CD4-positive, alpha-beta T cell treated with Interleukin-4 for 4 hours (primary cell): ENCODE results near the gene PCED1A.
A peak's percentile ranks its signal among the peaks of the same experiment; 100 is the strongest.

Experiments used
- DNase-seq: peaks from one replicate; pipeline ENCODE4 v3.0.0-alpha.2; 2020

The PCED1A gene, protein sequence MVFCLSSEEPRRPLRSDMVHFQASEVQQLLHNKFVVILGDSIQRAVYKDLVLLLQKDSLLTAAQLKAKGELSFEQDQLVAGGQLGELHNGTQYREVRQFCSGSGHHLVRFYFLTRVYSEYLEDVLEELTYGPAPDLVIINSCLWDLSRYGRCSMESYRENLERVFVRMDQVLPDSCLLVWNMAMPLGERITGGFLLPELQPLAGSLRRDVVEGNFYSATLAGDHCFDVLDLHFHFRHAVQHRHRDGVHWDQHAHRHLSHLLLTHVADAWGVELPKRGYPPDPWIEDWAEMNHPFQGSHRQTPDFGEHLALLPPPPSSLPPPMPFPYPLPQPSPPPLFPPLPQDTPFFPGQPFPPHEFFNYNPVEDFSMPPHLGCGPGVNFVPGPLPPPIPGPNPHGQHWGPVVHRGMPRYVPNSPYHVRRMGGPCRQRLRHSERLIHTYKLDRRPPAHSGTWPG

DNA sequence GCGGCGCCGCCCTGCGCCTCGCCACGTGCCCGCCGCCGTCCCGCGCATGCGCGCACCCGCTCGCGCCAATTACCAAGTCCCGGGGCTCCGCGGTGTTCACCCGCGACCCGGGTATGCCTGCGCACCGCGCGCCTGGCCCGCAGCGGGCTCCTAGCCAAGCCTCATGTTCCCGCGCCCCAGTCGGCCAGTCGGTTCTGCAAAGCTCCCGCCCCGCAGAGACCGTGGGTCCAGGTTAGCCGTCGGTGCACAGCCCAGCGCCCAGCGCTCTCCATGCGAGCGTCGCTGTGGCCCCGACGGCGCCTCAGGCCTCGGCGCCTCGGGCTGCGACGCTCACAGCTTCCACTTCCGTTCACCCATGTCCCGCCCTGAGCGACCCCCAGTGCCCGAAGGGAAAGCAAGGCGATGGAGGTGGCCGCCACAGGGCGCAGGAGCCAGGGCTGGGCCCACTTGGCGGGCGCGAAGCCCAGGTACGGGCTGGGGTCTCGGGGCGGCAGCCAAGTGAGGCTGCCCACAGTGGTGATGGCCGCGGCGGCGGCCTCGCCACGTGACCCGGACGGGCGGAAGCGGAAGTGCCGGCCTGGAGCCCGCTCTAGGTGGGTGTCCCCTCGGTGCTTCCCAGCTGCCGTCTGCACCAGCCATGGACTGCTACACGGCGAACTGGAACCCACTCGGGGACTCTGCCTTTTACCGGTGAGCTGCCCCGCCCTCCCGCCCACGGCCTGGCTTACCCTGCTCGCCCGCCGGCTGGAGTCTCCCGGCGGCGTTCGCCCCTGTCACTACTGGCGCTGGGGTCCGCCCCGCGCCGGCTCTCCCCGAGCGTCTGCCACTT lies at the start of gene PCED1A, which contains the start of gene VPS16:
Gene PCED1A (minus strand): TSS at position 518 of the 829 bp plus-strand sequence. CDS start 743 bp downstream, outside the sequence.
Gene VPS16 (plus strand): TSS at position 608 of the 829 bp plus-strand sequence. CDS start 30 bp downstream, at position 638.
- DNase-seq, result peak; percentile 87

DNA sequence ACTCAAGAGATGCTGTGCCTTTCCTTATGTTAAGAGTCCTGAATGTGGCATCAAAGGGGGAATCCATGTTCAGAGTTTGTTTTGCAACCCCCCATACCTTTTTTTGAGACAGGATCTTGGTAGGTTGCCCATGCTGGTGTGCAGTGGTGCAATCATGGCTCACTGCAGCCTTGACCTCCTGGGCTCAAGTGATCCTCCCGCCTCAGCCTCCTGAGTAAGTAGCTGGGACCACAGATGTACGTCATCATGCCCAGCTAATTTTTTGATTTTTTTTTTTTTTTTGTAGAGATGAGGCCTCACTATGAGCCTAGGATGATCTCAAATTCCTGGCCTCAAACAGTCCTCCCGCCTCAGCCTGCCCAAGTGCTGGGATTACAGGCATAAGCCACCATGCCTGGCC lies 49.3 kb upstream of the PCED1A start:
- DNase-seq, result no peak

DNA sequence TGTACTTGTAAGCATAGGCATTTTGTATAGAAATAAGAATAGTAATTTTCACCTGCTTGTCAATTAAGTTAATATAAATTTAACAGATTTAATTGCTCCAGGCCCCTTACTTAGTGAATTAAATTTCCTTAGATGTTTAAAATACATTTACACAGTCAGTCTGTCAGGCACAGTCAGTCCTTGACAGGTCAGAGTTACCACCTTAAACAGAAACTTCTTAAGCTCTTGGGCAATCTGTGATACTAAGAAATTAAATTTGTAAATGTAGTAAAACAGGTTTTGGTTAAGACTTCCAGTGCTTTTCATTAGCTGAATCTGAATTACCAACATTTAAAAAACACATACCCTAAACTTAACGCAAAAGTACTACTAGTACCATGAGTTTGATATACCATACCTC lies 48.8 kb upstream of the PCED1A start:
- DNase-seq, result no peak

DNA sequence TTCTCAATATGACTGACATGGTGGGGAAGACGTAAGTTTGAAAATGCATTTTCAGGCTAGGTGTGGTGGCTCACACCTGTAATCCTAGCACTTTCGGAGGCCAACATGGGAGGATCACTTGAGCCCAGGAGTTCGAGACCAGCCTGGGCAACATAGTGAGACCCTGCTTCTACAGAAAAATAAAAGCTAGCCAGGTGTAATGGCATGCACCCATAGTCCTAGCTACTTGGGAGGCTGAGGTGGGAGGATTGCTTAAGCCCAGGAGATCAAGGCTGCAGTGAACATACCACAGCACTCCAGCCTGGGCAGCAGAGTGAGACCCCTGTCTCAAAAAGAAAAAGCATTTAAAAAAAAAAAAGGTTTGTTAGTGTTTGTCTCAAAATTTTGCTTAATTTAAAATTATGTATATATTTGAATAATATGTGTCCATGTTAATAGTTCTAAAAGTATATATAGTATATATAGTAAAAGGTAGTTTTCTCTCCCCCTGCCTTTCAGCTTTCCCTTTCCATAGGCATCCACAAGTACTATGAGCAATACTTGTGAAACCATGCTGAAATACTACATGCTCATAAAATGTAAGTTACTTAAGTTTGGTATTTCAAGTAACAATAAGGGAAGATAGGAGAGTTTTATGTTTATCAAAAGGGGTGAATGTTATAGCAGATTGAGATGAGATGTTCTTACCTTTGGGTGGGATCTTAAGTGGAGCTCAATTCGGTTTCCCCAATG lies 47.9 kb upstream of the PCED1A start:
- no peak for DNase-seq

DNA sequence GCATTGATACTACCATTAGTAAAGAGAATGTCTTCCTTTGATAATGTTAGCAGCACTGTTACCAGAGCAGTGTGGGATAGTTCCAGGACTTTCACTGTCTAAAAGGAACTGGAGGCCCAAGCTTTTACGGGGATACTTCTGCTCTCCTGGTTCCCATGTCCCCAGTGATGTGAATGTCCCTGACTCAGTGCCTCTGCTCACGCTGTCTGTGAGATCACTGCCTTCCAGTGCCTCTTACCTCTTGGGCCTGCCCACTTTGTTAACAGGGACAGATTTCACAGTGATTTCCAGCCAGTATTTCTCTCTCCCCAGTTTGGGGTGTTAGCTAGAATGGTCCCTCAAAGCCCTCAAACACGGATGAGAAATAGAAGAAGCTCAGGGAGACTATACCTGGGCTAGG lies 47.3 kb upstream of the PCED1A start:
- DNase-seq, result no peak

DNA sequence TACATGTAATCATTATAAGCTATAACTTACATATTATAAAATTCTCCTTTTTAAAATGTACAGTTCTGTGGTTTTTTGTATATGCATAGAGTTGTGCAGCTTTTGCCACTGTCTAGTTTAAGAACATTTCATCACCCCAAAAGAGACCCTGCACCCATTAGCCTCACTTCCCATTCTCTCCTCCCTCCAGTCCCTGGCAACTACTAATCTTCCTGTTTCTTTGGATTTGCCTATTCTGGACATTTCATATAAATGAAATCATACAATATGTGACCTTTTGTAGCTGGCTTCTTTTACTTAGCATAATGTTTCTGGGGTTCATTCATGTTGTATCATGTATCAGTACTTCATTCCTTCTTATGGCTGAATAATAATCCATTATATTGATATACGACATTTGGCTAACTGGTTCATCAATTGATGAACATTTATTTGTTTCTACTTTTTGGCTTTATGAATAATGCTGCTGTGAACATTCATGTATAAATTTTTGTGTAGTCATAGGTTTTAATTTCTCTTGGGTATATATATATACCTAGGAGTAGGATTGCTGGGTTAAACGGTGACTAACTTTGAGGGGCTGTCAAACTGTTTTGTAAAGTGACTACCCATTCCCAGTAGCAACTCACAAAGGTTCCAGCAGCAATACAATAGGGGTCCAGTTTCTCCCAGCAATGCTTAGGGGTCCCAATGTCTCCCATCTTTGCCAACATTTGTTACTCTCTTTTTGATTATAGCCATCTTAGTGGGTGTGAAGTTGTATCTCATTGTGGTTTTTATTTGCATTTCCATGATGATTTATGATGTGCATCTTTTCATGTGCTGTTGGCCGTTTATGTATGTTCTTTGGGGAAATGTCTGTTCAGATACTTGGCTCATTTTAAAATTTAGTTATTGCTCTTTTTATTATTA lies 43.5 kb upstream of the PCED1A start:
- DNase-seq, result no peak

DNA sequence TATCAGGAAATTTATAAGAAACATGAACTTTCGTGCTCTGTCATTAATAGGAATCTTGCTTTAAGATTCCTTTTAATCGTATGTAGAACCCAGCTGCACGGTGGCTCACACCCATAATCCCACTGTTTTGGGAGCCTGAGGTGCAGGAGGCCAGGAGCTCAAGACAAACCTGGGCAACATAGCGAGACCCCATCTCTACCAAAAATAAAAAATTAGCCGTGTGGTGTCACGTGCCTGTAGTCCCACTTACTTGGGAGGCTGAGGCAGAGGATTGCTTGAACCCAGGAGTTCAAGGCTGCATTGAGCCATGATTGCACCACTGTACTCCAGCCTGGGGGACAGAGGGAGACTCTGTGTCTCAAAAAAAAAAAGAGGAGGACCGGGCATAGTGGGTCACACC lies 40.2 kb upstream of the PCED1A start:
- no peak for DNase-seq

DNA sequence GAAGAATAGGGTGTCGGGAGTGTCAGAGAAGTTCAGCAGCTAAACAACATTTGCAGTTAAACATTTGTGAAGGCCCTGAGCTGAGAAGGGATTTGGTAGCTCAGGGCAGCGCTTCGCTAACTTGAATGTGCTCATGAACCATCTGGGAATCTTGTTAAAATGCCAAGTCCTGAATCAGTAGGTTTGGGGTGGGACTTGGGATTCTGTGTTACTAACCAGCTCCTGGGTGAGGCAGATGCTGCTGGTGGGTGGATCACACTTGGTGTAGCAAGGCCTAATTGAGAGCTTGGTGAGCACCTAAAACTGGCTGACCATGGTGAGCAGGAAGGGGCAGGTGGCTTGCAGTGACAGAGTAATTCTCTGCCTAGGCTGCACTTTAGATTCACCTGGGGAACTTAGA lies 38.7 kb upstream of the PCED1A start:
- DNase-seq, result no peak

DNA sequence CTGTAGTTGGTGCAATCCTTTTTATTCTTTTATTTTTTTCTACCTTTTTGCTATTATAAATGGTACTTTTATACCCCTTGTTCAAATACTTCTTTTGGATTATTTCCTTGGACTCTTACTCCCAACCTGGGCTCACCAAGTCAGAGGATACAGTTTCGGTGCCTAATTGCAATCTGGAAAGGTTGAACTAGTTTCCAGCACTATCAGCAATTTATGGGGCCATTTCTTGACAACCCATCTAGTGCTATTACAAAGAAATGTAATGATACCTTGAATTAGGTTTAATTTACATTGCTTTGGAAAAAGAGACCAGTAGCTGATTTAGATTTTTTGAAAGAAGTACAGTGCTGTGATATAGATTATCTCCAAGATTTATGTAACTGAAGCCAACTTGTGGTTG lies 38.1 kb upstream of the PCED1A start:
- DNase-seq, result no peak

DNA sequence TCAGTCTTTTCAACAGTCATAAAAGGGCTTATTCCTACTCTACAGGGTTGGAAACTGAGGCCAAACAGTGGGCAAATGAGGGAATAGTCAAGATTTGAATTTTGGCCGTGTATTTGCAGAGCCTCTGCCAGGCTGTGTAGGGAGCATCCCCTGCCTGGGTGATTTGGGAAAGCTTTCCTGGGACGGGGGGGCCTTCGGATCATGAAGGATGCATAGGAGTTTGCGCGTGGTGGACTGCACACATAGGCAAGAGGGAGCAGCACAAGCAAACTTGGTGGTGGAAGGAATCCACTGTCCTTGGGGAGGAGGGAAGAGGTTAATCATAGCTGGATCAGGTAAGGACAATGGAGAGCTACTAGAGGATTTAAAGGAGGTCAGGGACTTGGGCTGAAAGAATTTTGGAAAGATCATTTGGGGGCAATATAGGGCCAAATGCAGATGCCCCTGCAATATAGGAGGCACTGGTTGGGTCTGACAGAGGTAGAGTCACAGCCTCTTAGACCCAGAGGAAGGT lies 35.3 kb upstream of the PCED1A start:
- no peak for DNase-seq

DNA sequence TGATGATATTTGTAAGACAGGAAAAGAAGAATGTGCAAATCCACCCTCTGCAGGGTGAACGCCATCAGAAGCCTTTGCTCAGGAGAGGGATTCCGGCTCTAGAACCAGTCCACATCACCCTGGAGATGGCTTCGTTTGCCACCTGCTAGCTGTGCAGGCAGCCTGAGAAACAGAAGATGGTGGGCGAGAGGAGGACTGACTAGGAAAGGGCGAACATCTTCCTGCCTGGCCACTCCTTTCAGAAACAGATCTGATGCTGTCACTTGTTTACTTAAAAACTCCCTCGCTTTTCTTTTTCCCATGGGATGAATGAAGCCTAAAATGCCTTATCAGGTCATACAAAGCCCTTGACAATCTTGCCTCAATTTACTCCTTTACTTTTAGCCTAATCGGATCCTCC lies 34.0 kb upstream of the PCED1A start:
- DNase-seq, result no peak

DNA sequence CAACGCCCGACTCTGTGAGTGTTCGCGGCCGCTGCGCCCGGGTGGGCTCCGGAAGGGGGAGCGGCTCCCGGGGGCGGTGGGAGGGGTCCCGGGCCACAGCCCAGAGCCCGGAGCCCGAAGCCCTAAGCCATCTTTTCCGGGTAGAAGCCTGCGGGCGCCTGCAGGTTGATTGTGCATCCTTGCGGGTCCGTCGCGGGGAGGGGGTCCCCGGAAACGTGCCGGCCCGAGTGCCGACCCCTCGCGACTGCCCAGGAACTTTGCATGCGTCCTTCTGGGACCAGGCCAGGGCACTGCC lies 33.2 kb upstream of the PCED1A start:
- DNase-seq, result peak; percentile 51

DNA sequence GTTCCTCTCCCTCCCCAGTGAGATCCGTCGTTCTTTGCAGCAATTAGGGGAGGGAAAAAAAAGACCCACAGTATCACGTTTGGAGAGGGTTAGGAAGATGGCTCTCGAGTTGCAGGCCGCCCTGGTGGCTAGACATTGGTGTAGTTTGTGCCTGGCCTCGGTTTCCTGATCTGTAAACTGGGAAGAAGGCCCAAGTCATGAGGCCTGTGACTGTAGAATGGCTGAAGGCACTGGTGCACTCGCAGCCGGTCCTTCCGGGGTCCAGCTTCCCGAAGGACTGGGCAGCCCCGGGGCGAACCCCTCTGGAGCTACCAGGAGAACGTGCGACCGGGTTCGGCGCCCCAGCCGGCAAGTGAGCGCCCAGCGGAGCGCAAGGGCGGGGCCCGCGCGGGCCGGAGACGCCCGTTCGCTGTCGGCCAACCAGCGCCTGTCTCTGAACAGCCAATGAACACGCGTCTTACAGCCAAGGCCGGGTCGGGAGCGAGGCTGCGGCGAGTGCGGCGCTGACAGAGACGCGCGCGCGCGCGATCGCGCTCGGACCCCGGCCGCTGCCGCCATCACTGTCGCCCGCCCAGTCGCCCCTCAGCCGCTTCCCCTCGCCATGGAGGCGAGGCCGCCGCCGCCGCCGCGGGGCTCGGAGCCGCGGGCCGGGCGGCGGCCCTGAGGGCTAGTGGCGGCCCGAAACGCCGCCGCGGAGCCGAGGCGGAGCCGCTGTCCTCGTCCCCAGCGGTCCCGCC lies 32.7 kb upstream of the PCED1A start, which contains the start of gene PTPRA:
Gene PTPRA (plus strand): TSS at position 472 of the 737 bp plus-strand sequence. CDS start 90,797 bp downstream, outside the sequence.
- DNase-seq, result peak; percentile 91

DNA sequence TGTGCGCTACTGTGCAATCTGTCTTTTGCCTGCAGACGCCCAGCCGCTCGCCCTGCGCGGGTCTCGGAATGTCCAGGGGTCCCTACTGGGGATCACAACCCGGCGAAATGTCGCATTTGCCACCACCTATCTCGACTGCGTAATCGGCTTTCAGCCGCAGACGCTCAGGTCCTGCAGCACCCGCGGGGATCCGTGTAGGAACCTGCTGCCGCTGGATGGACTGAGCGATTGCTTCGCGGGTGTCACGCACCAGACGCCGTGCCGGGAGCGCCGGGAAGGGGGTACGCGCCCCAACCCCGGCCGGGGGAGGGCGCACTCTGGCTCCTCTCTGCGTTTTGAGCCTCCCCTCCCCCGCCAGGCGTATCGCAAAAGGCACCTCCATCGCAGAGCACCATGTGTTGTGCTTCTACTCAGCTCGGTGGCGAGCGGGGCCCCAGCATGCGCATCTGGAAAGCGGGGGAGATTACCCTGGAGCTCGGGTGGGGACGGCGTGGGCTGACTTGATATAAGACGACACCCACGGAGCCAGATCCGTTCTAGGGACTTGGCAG lies 32.1 kb upstream of the PCED1A start:
- DNase-seq, result peak; percentile 64

DNA sequence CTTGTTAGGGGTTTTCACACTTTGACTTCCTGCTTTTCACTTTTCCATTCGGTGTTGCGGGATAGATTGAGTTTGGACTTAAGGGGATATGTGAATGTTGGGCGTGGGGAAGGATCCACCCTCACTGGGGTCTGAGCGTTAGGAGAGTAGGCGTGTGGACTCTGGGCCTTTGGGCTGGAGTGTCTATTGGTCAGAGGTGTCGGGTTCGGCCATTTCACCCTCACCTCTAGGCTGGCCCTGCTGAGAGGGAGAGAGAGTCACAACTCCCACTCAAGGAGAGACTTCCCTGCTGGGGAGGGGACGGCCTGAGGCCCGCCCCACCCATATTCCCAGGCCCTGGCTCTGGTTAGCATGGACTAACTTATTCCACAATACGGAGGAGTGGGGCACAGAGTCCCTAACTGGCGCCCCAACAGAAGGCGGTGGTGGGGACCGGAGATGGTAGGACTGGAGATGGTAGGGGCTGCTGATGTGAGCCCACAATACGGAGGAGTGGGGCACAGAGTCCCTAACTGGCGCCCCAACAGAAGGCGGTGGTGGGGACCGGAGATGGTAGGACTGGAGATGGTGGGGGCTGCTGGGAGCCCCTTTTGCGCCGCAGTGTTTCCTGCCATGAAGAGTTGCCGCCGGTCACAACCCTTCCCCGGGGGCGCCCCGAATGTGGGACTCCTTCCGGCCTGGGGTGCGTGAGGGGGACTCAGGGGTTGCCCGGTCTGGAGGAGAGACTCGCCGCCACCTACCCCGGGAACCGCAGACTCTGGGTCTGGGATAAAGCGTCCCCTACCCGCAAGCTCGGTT lies 31.4 kb upstream of the PCED1A start:
- no peak for DNase-seq

DNA sequence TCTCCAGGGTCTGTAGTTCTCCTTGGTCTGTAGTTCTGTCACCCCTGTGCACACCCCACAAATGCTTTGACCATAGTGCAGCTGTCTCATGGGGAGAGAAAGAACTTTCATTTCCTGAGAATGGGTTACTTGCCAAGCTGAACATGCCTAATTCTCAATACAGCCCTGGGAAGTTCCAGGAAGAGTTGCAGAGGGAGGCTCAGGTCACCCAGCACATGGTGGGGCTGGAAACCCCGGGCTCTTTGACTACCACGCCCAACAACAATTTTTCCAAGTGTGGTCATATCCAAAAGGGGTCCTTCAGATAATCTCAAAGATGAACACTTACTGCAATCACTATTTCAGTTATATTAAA lies 30.6 kb upstream of the PCED1A start:
- DNase-seq, result no peak

DNA sequence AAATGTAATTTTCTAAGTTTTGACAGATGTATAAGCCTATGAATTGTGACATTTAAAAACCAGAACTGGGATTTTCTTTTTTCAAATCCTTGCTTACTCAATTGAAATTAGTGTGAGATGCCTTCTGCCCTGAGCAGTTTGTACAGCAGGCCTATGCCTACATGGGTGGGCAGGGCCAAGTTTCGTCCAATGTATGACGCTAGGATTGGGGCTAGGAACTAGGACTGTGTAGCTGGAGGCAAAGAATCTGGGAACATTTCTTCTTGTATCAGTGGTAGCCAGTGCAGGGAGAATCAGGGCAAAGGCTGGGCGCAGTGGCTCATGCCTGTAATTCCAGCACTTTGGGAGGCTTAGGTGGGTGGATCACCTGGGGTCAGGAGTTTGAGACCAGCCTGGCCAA lies 28.9 kb upstream of the PCED1A start:
- DNase-seq, result no peak

DNA sequence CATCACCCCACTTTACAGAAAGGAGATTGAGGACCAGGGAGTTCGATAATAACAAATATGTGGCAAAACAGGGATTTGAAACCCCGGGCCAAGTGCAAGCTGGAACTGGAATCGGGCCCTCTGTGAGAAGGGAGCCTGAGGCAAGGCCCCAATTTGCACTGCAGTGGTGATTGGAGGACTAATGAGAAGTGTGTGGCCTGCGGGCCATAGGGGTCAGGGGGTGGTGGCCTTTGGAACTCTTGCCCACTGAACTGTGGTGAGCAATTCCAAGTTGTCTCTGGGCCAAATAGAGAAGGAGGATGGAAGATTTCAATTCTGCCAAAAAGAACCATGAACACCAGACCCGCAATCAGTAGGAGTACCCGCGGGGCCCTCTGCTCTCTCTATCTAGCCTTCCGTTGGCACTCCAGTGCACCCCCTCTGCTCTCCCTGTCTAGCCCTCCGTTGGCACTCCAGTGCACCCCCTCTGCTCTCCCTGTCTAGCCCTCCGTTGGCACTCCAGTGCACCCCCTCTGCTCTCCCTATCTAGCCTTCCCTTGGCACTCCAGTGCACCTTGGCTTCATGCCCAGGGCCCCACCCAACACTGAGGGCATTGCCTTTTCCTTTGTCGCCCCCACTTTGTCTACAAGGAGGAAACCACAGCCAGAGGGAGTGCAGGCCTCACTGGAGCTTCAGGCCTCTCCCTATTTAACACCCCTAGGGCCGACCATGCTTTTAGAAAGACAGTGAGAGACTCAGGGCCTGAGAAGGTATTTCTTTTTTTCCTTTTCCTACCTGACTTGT lies 26.8 kb upstream of the PCED1A start:
- no peak for DNase-seq

DNA sequence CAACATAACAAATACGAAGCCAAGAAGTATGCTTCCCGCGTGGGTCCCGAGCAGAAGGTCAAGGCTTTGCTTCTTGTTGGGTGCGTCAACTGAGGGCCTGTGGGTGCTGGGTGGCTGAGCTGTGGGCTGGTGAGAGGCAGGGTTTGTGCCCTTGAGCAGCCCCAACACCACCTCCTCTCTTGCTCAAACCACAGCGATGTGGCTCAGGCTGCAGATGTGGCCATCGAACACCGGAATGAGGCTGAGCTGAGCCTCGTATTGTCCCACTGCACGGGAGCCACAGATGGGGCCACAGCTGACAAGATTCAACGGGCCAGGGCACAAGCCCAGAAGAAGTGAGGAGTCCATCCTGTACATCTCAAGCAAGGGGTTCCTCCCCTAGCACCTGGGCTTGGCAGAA lies 25.8 kb upstream of the PCED1A start:
- no peak for DNase-seq
